ENCODE results near the gene CADPS2. TPM values are rescaled to one million over a fixed set of nuclear protein-coding genes. Genes with fewer than 3 reads are reported as not detected.

The CADPS2 gene
- total RNA-seq, 1 experiment from 2014 or later: 7.4 TPM

DNA sequence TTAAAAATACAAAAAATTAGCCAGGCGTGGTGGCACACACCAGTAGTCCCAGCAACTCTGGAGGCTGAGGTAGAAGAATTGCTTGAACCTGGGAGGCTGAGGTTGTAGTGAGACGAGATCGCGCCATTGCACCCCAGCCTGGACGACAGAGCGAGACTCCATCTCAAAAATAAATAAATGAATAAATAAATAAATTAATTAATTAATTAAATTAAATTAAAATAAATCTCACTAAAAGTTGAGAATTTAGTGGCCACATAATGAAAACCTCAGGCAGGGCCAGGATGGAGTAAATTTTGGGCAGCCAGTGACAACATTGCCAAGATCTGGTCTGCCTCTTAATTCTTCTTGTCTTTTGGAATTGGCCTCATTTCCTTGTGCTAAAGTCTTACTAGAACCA is 394.3 kb downstream of the CADPS2 start:
- Mint-ChIP-seq H3K9me3 (ENCODE audit: unreplicated experiment) (no peaks in the 10 kb centered on the region), H3K4me1 (ENCODE audit: insufficient read depth, unreplicated experiment) (no peaks in the 10 kb centered on the region), H3K27ac (ENCODE audit: low read depth, unreplicated experiment) (no peak overlapping the region), H3K4me3 (ENCODE audit: unreplicated experiment) (no peak overlapping the region), H3K36me3 (ENCODE audit: insufficient read depth, unreplicated experiment) (no peaks in the 10 kb centered on the region), H3K27me3 (ENCODE audit: insufficient read depth, unreplicated experiment) (no peaks in the 10 kb centered on the region)
- no TSS peak for BruUV-seq (replicated peaks)
- POLR2A ChIA-PET: no interaction called here
- TF ChIP-seq, protein P1, sequence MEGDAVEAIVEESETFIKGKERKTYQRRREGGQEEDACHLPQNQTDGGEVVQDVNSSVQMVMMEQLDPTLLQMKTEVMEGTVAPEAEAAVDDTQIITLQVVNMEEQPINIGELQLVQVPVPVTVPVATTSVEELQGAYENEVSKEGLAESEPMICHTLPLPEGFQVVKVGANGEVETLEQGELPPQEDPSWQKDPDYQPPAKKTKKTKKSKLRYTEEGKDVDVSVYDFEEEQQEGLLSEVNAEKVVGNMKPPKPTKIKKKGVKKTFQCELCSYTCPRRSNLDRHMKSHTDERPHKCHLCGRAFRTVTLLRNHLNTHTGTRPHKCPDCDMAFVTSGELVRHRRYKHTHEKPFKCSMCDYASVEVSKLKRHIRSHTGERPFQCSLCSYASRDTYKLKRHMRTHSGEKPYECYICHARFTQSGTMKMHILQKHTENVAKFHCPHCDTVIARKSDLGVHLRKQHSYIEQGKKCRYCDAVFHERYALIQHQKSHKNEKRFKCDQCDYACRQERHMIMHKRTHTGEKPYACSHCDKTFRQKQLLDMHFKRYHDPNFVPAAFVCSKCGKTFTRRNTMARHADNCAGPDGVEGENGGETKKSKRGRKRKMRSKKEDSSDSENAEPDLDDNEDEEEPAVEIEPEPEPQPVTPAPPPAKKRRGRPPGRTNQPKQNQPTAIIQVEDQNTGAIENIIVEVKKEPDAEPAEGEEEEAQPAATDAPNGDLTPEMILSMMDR (IDR thresholded peaks at IDR 0.05; ENCODE audit: unreplicated experiment): no peak
- CTCF ChIA-PET: interaction anchor here (0.6 to 0.7 kb wide), 2 partner anchors 462 to 1411 kb away, joined by 3 to 4 read pairs; no protein-coding TSS in a partner anchor
- intact Hi-C loops (cut with micrococcal nuclease): no loop called here
- DNase-seq (ENCODE audit: unreplicated experiment): no peak

DNA sequence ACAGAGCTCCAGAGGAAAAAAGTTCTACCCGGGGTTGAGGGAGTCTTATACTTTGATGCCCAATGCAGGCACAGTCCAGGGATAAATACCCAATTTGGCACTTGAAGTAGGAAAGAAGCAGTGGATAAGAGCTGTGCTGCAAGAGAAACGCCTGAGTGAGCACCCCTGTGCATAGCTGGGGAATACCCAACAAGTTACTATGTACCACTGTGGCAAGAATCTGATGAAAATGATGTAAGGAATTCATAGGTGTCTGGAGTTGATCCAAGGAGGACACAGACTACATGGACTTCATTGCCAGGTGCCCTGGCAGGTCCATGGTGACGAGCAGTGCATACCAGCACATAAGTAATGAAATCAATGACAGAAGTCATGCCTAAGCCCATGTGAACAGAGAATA is 398.0 kb downstream of the CADPS2 start:
- no peaks in the 10 kb centered on the region for H3K9me3 Mint-ChIP-seq (ENCODE audit: unreplicated experiment)
- TF ChIP-seq, protein P1 (IDR thresholded peaks at IDR 0.05; ENCODE audit: unreplicated experiment): no peak
- H3K27ac Mint-ChIP-seq (ENCODE audit: low read depth, unreplicated experiment): no peak overlapping the region
- POLR2A ChIA-PET: no interaction called here
- H3K4me1 Mint-ChIP-seq (ENCODE audit: insufficient read depth, unreplicated experiment): no peaks in the 10 kb centered on the region
- CTCF ChIA-PET: interaction anchor here (1.1 kb wide), 1 partner anchor 276 kb away, joined by 3 read pairs; no protein-coding TSS in a partner anchor
- no TSS peak for BruUV-seq (replicated peaks)
- no peaks in the 10 kb centered on the region for H3K27me3 Mint-ChIP-seq (ENCODE audit: insufficient read depth, unreplicated experiment)
- H3K4me3 Mint-ChIP-seq (ENCODE audit: unreplicated experiment): no peak overlapping the region
- DNase-seq (ENCODE audit: unreplicated experiment): no peak
- H3K36me3 Mint-ChIP-seq (ENCODE audit: insufficient read depth, unreplicated experiment): no peaks in the 10 kb centered on the region
- intact Hi-C loops (cut with micrococcal nuclease): no loop called here

DNA sequence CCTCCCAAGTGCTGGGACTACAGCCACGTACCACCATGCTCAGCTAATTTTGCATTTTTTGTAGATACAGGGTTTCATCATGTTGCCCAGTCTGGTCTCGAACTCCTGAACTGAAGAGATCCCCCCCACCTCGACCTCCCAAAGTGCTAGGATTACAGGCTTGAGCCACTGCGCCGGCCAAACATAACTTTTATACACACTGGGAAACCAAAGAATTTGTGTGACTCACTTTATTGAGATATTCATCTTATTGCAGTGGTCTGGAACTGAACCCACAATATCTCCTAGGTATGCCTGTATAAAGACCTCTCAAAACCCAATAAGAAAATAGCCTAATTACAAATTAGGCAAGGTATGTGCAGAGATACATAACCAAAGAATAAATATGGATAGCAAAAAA is 399.1 kb downstream of the CADPS2 start:
- DNase-seq (ENCODE audit: unreplicated experiment): no peak
- CTCF ChIA-PET: no interaction called here
- Mint-ChIP-seq H3K9me3 (ENCODE audit: unreplicated experiment) (no peaks in the 10 kb centered on the region), H3K4me1 (ENCODE audit: insufficient read depth, unreplicated experiment) (no peaks in the 10 kb centered on the region), H3K4me3 (ENCODE audit: unreplicated experiment) (no peak overlapping the region), H3K36me3 (ENCODE audit: insufficient read depth, unreplicated experiment) (no peaks in the 10 kb centered on the region), H3K27ac (ENCODE audit: low read depth, unreplicated experiment) (no peak overlapping the region), H3K27me3 (ENCODE audit: insufficient read depth, unreplicated experiment) (no peaks in the 10 kb centered on the region)
- TF ChIP-seq, protein P1 (IDR thresholded peaks at IDR 0.05; ENCODE audit: unreplicated experiment): no peak
- intact Hi-C loops (cut with micrococcal nuclease): no loop called here
- no TSS peak for BruUV-seq (replicated peaks)
- POLR2A ChIA-PET: no interaction called here

DNA sequence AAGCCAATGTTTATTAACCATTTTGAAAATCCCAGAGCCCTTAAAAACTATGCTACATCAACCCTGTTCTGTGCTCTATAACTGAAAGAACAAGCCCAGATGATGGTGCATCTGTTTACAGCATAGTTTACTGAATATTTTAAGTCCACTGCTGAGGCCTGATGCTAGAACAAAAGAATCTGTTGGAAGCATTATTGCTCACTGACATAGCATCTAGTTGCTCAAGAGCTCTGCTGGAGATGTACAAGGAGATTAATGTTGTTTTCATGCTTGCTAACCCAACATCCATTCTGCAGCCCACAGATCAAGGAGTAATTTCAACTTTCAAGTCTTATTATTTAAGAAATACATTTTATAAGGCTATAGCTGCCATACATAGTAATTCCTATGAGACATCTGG is 400.4 kb downstream of the CADPS2 start:
- no peaks in the 10 kb centered on the region for H3K9me3 Mint-ChIP-seq (ENCODE audit: unreplicated experiment)
- no peak overlapping the region for H3K4me3 Mint-ChIP-seq (ENCODE audit: unreplicated experiment)
- ChIA-PET POLR2A (no interaction called here), CTCF (interaction anchor here (0.6 to 1.0 kb wide), 2 partner anchors 42 to 374 kb away, joined by 3 read pairs; no protein-coding TSS in a partner anchor)
- H3K36me3 Mint-ChIP-seq (ENCODE audit: insufficient read depth, unreplicated experiment): no peaks in the 10 kb centered on the region
- no peaks in the 10 kb centered on the region for H3K27me3 Mint-ChIP-seq (ENCODE audit: insufficient read depth, unreplicated experiment)
- DNase-seq (ENCODE audit: unreplicated experiment): no peak
- H3K4me1 Mint-ChIP-seq (ENCODE audit: insufficient read depth, unreplicated experiment): no peaks in the 10 kb centered on the region
- BruUV-seq (replicated peaks): no TSS peak
- no peak overlapping the region for H3K27ac Mint-ChIP-seq (ENCODE audit: low read depth, unreplicated experiment)
- intact Hi-C loops (cut with micrococcal nuclease): no loop called here
- TF ChIP-seq, protein P1 (IDR thresholded peaks at IDR 0.05; ENCODE audit: unreplicated experiment): no peak

All from MCF 10A (cell line).